GM20431 (cell line): ENCODE results near the gene GPHN.
"Not testable (repeated sequence)": the region's sequence is repeated elsewhere in the genome, so short reads cannot be mapped to it uniquely, and the experiment has no call there.

Source experiments
- in situ Hi-C: fragments of 300-500 bp; cut with MseI, MboI; formaldehyde crosslinking; loops from one replicate; pipeline ENCODE4 v1.15.0; 2020; ENCODE audit warnings: low sequenced_read_pairs; ENCODE audit not compliant: unreplicated experiment

The GPHN gene

GRCh38 chr14:66498311-66498710 is 9.6 kb upstream of the GPHN start:
- in situ Hi-C loops = no loop called here

- in situ Hi-C loops = no loop called here
These were observed 6.4 kb upstream of the GPHN start for GRCh38 chr14:66501592-66501991.

GRCh38 chr14:66502836-66503235 is 5.1 kb upstream of the GPHN start:
- in situ Hi-C loops = not testable (repeated sequence)

- in situ Hi-C loops = no loop called here
These were observed 4.4 kb upstream of the GPHN start for GRCh38 chr14:66503532-66503931.

GRCh38 chr14:66507181-66507721 is 696 bp upstream of the GPHN start:
- in situ Hi-C loops = no loop called here

GRCh38 chr14:66508547-66508845 is 549 bp downstream of the GPHN start:
- in situ Hi-C loops = no loop called here

- in situ Hi-C loops = no loop called here
These were observed 1.1 kb downstream of the GPHN start for GRCh38 chr14:66508846-66509621.

DNA sequence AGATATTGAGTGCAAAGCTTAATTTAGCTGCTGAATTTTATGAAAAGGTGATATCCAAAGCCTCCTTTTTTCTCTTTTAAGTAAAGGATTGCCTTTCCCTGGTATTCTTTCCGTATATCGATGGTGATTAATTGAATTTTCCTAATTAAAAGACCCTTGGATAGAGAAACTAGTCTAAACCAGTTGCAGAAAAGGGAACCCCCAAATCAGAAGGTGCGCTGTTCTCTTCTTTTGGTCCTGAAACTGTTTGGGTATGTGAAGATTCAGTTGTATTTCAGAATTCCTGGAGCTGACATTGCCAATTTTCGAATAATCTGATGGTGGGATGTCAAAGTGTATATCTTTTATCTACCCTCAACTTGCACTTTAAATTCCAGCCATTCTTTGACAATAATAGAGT is 1.9 kb downstream of the GPHN start:
- in situ Hi-C loops = no loop called here

GRCh38 chr14:66511849-66512248 is 3.9 kb downstream of the GPHN start:
- in situ Hi-C loops = no loop called here

GRCh38 chr14:66514213-66514612 is 6.3 kb downstream of the GPHN start:
- in situ Hi-C loops = no loop called here

- in situ Hi-C loops = no loop called here
These were observed 22.6 kb downstream of the GPHN start for GRCh38 chr14:66530526-66530925.

GRCh38 chr14:66539034-66539433 is 31.1 kb downstream of the GPHN start:
- in situ Hi-C loops = no loop called here

- in situ Hi-C loops = no loop called here
These were observed 32.1 kb downstream of the GPHN start for GRCh38 chr14:66540038-66540437.

DNA sequence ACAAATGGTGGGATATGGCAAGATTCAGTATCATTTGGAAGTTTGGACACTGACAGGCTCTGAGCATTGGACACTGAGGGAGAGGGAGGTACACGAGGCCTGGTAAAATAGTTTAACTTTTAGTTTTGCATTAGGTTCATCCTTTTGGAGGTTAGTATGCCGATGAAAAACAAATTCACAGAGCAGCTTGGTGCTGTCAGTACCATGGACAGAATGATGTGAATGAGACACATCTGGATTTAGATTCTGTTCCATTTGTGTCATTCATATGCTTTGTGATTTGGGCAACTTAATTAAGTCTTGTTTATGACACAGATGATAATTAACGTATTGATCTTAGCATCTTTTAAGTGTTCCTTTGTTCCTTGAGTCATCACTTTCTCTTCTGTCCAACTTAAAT is 33.7 kb downstream of the GPHN start:
- in situ Hi-C loops = no loop called here

DNA sequence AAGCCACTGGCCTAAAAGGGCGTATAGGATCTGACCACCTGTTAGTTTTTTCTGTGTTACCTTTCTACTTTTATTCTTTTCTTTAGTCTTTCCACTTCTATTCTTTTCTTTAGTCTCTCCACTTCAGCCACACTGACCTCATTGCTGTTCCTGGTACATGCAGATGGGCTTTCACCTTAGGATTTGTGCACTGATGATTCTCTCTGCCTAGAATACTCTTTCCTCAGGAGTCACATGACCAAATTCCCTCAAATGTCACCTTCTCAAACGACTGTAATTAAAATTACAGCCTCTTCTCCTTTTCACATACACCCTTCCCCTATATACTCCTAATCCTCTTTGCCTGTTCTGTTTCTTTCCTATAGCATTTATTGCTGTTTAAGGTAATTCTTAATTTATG is 36.0 kb downstream of the GPHN start:
- in situ Hi-C loops = no loop called here

- in situ Hi-C loops = not testable (repeated sequence)
These were observed 37.2 kb downstream of the GPHN start for GRCh38 chr14:66545191-66545590.

DNA sequence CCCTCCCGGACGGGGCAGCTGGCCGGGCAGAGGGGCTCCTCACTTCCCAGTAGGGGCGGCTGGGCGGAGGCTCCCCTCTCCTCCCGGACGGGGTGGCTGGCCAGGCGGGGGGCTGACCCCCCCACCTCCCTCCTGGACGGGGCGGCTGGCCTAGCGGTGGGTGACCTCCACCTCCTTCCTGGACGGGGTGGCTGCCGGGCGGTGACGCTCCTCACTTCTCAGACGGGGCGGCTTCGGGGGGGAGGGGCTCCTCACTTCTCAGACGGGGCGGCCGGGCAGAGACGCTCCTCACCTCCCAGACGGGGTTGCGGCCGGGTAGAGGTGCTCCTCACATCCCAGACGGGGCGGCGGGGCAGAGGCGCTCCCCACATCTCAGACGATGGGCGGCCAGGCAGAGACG is 37.8 kb downstream of the GPHN start:
- in situ Hi-C loops = not testable (repeated sequence)

DNA sequence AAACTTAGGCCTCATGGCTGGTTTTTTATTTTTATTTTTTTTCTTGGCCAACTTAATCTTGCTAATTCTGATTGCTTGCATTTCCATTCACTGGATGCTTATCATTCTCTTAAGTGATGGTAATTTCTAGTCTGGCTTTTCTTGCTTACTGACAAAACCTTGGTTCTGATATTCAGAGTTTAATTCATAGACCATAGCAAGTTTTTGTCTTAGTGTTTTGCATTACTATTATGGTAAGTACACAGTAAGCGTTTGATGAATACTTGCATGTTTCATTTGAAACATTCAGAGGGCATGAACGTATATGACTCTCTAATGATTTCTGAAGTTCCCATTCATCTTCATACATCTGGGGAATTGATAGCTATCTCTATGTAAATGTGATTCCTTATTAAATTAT is 55.8 kb downstream of the GPHN start:
- in situ Hi-C loops = no loop called here

DNA sequence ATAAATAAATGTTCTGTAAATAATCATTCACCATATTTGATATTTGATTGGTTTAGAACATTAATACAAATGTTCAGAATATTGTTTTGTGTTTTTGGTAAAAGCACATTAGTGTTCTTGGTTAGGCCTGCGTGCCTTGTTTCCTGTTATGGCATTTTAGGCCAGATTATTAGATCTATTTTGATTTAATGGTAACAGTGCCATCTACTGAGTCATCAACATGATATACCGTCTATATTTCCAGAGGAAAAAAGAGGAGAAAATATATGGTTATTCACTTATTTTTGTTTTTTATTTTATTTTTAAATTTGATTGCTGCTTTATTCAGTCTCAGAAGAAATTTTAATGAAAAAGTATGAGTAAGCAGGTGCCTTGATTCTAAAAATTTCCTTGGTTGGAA is 60.3 kb downstream of the GPHN start:
- in situ Hi-C loops = no loop called here

DNA sequence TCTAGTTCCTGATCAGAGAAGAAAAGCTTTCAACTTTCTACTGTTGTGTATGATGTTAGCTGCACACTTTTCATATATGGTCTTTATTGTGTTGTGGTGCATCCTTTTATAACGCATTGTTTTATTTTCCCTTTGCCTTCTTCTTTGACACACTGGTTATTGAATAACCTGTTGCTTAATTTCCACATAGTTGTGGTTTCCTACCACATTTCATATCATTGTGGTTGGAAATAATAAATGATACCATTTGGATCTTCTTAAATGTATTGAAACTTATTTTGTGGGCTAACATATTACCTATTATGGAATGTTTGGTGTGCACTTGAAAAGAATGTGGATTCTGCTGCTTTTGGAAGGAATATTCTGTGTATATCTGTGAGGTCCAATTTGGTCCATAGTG is 64.9 kb downstream of the GPHN start:
- in situ Hi-C loops = no loop called here

DNA sequence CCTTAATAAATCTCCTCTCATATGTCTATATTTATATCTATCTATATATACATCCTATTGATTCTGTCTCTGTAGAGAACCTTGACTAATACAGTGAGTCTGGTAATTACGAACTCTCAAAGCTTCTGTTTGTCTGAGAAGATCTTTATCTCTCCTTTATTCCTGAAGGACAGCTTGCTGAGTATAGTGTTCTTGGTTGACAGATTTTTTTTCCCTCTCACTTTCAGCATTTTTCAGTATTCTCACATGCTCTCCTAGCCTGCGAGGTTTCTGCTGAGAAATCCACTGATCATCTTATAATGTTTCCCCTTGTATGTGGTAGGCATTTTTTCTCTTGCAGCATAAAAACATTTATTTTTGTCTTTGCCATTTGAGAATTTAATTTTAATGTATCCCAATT is 67.1 kb downstream of the GPHN start:
- in situ Hi-C loops = no loop called here

GRCh38 chr14:66575939-66576338 is 68.0 kb downstream of the GPHN start:
- in situ Hi-C loops = no loop called here
